ENCODE results near the gene STK38L.
A peak's percentile ranks its signal among the peaks of the same experiment; 100 is the strongest.

The STK38L gene

GRCh38 chr12:27316947-27317346 lies 72.9 kb downstream of the STK38L start:
- CTCF ChIA-PET = interaction anchor here (0.9 kb wide), 1 partner anchor 13 kb away, joined by 3 read pairs; no protein-coding TSS in a partner anchor
- Histone ChIP-seq H3K9me3 (ENCODE audit: control insufficient read depth, insufficient read depth, low read depth, low read length) (no peaks in the 10 kb centered on the region), H3K36me3 (ENCODE audit: control insufficient read depth in 2 of 2, insufficient read depth in 1 of 2, low read length in 2 of 2) (peaks cover 42 to 50% of the 10 kb centered on the region in 2 experiments), H3K4me1 (ENCODE audit: control insufficient read depth, insufficient read depth, low read length) (peaks cover 2% of the 10 kb centered on the region; the same call in 1 of the 2 replicates), H3K4me3 (ENCODE audit: low read depth, low read length) (no peak overlapping the region), H3K27ac (ENCODE audit: extremely low read depth, low read depth, low read length) (no peak overlapping the region)
- TF ChIP-seq KLF16 (tag by site-specific recombination; IDR thresholded peaks at IDR 0.05) = no peak
- no peak for TF ChIP-seq BCL6B (tag by site-specific recombination; IDR thresholded peaks at IDR 0.05)
- no peak for TF ChIP-seq ZNF501 (tag by site-specific recombination; IDR thresholded peaks at IDR 0.05)
- no peak for TF ChIP-seq ZBTB6 (tag by site-specific recombination; IDR thresholded peaks at IDR 0.05)
- TF ChIP-seq, protein P1, sequence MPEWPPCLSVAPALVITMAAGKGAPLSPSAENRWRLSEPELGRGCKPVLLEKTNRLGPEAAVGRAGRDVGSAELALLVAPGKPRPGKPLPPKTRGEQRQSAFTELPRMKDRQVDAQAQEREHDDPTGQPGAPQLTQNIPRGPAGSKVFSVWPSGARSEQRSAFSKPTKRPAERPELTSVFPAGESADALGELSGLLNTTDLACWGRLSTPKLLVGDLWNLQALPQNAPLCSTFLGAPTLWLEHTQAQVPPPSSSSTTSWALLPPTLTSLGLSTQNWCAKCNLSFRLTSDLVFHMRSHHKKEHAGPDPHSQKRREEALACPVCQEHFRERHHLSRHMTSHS (tag by site-specific recombination; IDR thresholded peaks at IDR 0.05) = no peak
- no peak for TF ChIP-seq ZNF426 (tag by site-specific recombination; IDR thresholded peaks at IDR 0.05)
- no peak for TF ChIP-seq GLIS1 (tag by site-specific recombination; IDR thresholded peaks at IDR 0.05)
- POLR2A ChIA-PET = no interaction called here

- H3K4me3 ChIP-seq (ENCODE audit: low read depth, low read length) = no peak overlapping the region
- H3K36me3 ChIP-seq (ENCODE audit: control insufficient read depth in 2 of 2, insufficient read depth in 1 of 2, low read length in 2 of 2) = peaks cover 40 to 53% of the 10 kb centered on the region in 2 experiments
- peak; percentile 30; the same call in 1 of the 2 replicates for TF ChIP-seq ZBTB20 (tag by site-specific recombination; IDR thresholded peaks at IDR 0.05)
- TF ChIP-seq ZEB2 (tag by site-specific recombination; IDR thresholded peaks at IDR 0.05) = no peak
- CTCF ChIA-PET = interaction anchor here (0.6 kb wide), 1 partner anchor 486 kb away, joined by 3 read pairs; the partner anchor contains the start of gene ITPR2
- no peak overlapping the region for H3K27ac ChIP-seq (ENCODE audit: extremely low read depth, low read depth, low read length)
- peaks cover 2% of the 10 kb centered on the region; the same call in 1 of the 2 replicates for H3K4me1 ChIP-seq (ENCODE audit: control insufficient read depth, insufficient read depth, low read length)
- H3K9me3 ChIP-seq (ENCODE audit: control insufficient read depth, insufficient read depth, low read depth, low read length) = no peaks in the 10 kb centered on the region
- POLR2A ChIA-PET = no interaction called here
Observed at GRCh38 chr12:27319409-27319808, 75.3 kb downstream of the STK38L start.

DNA sequence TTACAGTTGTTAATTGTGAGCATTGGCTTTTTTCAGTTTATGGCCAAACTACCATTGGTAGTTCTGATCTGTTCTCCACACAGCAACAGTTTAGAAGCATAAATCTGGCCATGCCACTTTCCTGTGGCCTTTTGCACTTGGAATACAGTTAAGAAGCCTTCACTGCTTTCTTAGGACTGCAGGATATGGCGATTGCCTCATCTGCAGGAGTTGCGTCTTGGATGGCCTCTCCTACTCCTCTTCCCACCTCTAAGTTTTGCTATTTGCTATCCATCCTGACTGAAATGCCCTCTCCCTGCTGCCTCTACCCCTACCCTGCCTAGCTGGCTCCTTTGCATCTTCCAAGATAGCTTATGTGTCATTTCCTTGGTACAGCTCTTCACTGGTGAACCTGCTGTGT lies 75.8 kb downstream of the STK38L start:
- peaks cover 44 to 50% of the 10 kb centered on the region in 2 experiments for H3K36me3 ChIP-seq (ENCODE audit: control insufficient read depth in 2 of 2, insufficient read depth in 1 of 2, low read length in 2 of 2)
- H3K4me1 ChIP-seq (ENCODE audit: control insufficient read depth, insufficient read depth, low read length) = peaks cover 2% of the 10 kb centered on the region; the same call in 1 of the 2 replicates
- no peak overlapping the region for H3K4me3 ChIP-seq (ENCODE audit: low read depth, low read length)
- TF ChIP-seq ZNF10 (tag by site-specific recombination; IDR thresholded peaks at IDR 0.05) (no peak), ZNF239 (tag by site-specific recombination; IDR thresholded peaks at IDR 0.05) (no peak), ZNF292 (tag by site-specific recombination; IDR thresholded peaks at IDR 0.05; ENCODE audit: borderline replicate concordance, low read depth) (no peak), ZNF24 (tag by site-specific recombination; IDR thresholded peaks at IDR 0.05) (no peak), MYNN (tag by site-specific recombination; IDR thresholded peaks at IDR 0.05; ENCODE audit: borderline replicate concordance) (no peak), ZNF501 (tag by site-specific recombination; IDR thresholded peaks at IDR 0.05) (no peak), OVOL3 (tag by site-specific recombination; IDR thresholded peaks at IDR 0.05) (no peak), ZFP69B (tag by site-specific recombination; IDR thresholded peaks at IDR 0.05) (no peak), ZNF366 (tag by site-specific recombination; conservative IDR thresholded peaks at IDR 0.05) (no peak), KLF17 (tag by site-specific recombination; IDR thresholded peaks at IDR 0.05) (no peak), ZNF146 (tag by site-specific recombination; IDR thresholded peaks at IDR 0.05) (no peak), ZNF423 (tag by site-specific recombination; IDR thresholded peaks at IDR 0.05) (no peak)
- TF ChIP-seq, protein P2, sequence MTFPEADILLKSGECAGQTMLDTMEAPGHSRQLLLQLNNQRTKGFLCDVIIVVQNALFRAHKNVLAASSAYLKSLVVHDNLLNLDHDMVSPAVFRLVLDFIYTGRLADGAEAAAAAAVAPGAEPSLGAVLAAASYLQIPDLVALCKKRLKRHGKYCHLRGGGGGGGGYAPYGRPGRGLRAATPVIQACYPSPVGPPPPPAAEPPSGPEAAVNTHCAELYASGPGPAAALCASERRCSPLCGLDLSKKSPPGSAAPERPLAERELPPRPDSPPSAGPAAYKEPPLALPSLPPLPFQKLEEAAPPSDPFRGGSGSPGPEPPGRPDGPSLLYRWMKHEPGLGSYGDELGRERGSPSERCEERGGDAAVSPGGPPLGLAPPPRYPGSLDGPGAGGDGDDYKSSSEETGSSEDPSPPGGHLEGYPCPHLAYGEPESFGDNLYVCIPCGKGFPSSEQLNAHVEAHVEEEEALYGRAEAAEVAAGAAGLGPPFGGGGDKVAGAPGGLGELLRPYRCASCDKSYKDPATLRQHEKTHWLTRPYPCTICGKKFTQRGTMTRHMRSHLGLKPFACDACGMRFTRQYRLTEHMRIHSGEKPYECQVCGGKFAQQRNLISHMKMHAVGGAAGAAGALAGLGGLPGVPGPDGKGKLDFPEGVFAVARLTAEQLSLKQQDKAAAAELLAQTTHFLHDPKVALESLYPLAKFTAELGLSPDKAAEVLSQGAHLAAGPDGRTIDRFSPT (tag by site-specific recombination; IDR thresholded peaks at IDR 0.05) = no peak
- ChIA-PET POLR2A (interaction anchor here (1.0 kb wide), 1 partner anchor 13 kb away, joined by 7 read pairs; the partner anchor contains the start of gene BMAL2), CTCF (interaction anchor here (0.6 to 0.8 kb wide), 2 partner anchors 14 to 487 kb away, joined by 3 read pairs; partner anchors contain the start of gene ITPR2)
- no peaks in the 10 kb centered on the region for H3K9me3 ChIP-seq (ENCODE audit: control insufficient read depth, insufficient read depth, low read depth, low read length)
- no peak overlapping the region for H3K27ac ChIP-seq (ENCODE audit: extremely low read depth, low read depth, low read length)
